Measurements from ENCODE around the gene N4BP2L2. TPM values are rescaled to one million over a fixed set of nuclear protein-coding genes. Genes with fewer than 3 reads are reported as not detected.

The N4BP2L2 gene
- total and polyA plus RNA-seq, 2 donors (not counting 3 experiments of a cell fraction or from before 2014, with no cell fraction given) = 21.7 to 101 TPM

DNA sequence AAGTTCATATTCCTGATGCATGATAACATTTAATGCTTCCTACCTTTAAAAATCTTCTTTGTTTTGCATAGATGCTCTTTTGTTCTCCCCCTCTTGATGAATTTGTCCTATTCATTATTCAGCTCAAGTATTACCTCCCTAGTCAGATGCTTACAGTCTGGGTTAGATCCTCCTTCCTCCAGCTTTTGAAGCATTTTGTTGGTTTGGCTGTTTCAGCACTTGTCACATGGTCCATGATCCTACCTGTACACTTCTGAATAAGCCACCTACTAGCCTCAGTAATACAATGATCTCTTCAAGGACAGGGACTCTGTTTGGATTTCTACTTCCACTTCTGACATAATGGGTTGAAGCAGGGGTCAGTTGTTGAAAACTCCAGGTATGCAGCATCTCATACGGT is 148.1 kb downstream of the N4BP2L2 start:
- no peak overlapping the region for H3K4me3 ChIP-seq (replicated peaks in 1 of 3; ENCODE audit: insufficient read depth in 1 of 3, low read depth in 1 of 3, low read length in 3 of 3)
- no peaks in the 10 kb centered on the region for H3K9me1 ChIP-seq (replicated peaks; ENCODE audit: control insufficient read depth, extremely low read depth, insufficient read depth, low read length)
- no peak overlapping the region for H3K27ac ChIP-seq (ENCODE audit: insufficient read depth, low read depth, low read length)
- dilution Hi-C loops (cut with MboI; ENCODE audit: extremely low pct_ligation_motif_present, low sequenced_read_pairs) (no loop called here), intact Hi-C loops (cut with micrococcal nuclease) (no loop called here)
- no peak for DNase-seq (ENCODE audit: low read depth, low spot score)
- CTCF ChIA-PET = no interaction called here
- H3K4me1 ChIP-seq (ENCODE audit: control insufficient read depth, extremely low read depth, insufficient read depth, low read length) = no peaks in the 10 kb centered on the region
- POLR2A ChIA-PET = no interaction called here
- no peaks in the 10 kb centered on the region for H3K36me3 ChIP-seq (ENCODE audit: control insufficient read depth in 2 of 2, extremely low read depth in 1 of 2, insufficient read depth in 2 of 2, low read length in 2 of 2)
- no peaks in the 10 kb centered on the region for H4K20me1 ChIP-seq (replicated peaks; ENCODE audit: control insufficient read depth, extremely low read depth, insufficient read depth, low read length)
- no peak overlapping the region for H3K4me2 ChIP-seq (ENCODE audit: insufficient read depth, low read length)
- no peaks in the 10 kb centered on the region for H3K79me2 ChIP-seq (ENCODE audit: control insufficient read depth, insufficient read depth, low read length)
- BruUV-seq (replicated peaks) = no TSS peak
- H3K9me3 ChIP-seq (replicated peaks; ENCODE audit: control insufficient read depth, insufficient read depth, low read length) = no peaks in the 10 kb centered on the region
- FAIRE-seq = no peak
- no peak overlapping the region for H2AFZ ChIP-seq (ENCODE audit: low read depth, low read length)
- H3K27me3 ChIP-seq (ENCODE audit: control insufficient read depth in 2 of 2, insufficient read depth in 2 of 2, low read length in 2 of 2) = no peaks in the 10 kb centered on the region
- TF ChIP-seq POLR2AphosphoS5 (IDR thresholded peaks at IDR 0.05; ENCODE audit: insufficient read depth, low read depth, low read length) (no peak), GATA2 (IDR thresholded peaks at IDR 0.05; ENCODE audit: insufficient read depth, insufficient read length, low read depth, low read length) (no peak), EZH2 (IDR thresholded peaks at IDR 0.05; ENCODE audit: borderline replicate concordance, low read depth, low read length, severe bottlenecking) (no peak), POLR2A (IDR thresholded peaks at IDR 0.05; ENCODE audit: low read depth, low read length) (no peak), FOS (IDR thresholded peaks at IDR 0.05; ENCODE audit: borderline replicate concordance, insufficient read depth, low read length) (no peak), MYC (IDR thresholded peaks at IDR 0.05; ENCODE audit: low read depth, low read length) (no peak), JUN (IDR thresholded peaks at IDR 0.05; ENCODE audit: borderline replicate concordance, insufficient read depth, insufficient read length, low read depth) (no peak)
- TF ChIP-seq, protein P1, sequence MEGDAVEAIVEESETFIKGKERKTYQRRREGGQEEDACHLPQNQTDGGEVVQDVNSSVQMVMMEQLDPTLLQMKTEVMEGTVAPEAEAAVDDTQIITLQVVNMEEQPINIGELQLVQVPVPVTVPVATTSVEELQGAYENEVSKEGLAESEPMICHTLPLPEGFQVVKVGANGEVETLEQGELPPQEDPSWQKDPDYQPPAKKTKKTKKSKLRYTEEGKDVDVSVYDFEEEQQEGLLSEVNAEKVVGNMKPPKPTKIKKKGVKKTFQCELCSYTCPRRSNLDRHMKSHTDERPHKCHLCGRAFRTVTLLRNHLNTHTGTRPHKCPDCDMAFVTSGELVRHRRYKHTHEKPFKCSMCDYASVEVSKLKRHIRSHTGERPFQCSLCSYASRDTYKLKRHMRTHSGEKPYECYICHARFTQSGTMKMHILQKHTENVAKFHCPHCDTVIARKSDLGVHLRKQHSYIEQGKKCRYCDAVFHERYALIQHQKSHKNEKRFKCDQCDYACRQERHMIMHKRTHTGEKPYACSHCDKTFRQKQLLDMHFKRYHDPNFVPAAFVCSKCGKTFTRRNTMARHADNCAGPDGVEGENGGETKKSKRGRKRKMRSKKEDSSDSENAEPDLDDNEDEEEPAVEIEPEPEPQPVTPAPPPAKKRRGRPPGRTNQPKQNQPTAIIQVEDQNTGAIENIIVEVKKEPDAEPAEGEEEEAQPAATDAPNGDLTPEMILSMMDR (IDR thresholded peaks at IDR 0.05; ENCODE audit: extremely low read depth in 1 of 2, insufficient read depth in 1 of 2, low read depth in 1 of 2, low read length in 2 of 2) = no peak
- TF ChIP-seq, protein P2, sequence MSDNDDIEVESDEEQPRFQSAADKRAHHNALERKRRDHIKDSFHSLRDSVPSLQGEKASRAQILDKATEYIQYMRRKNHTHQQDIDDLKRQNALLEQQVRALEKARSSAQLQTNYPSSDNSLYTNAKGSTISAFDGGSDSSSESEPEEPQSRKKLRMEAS (IDR thresholded peaks at IDR 0.05; ENCODE audit: insufficient read depth, insufficient read length) = no peak
- no peak overlapping the region for H3K9ac ChIP-seq (replicated peaks; ENCODE audit: extremely low read depth, insufficient read depth, low read length)
